HG03060 (cell line): ENCODE data around the gene RPLP2.

Source experiments
- ATAC-seq: cut with Tn5 transposase; IDR thresholded peaks from one replicate; pipeline ENCODE4 v1.9.1; 2021; ENCODE audit warnings: low read depth, moderate number of reproducible peaks; ENCODE audit not compliant: unreplicated experiment

RPLP2 gene

GRCh38 chr11:821512-822371 lies 12.0 kb downstream of the RPLP2 start:
- no peak for ATAC-seq

DNA sequence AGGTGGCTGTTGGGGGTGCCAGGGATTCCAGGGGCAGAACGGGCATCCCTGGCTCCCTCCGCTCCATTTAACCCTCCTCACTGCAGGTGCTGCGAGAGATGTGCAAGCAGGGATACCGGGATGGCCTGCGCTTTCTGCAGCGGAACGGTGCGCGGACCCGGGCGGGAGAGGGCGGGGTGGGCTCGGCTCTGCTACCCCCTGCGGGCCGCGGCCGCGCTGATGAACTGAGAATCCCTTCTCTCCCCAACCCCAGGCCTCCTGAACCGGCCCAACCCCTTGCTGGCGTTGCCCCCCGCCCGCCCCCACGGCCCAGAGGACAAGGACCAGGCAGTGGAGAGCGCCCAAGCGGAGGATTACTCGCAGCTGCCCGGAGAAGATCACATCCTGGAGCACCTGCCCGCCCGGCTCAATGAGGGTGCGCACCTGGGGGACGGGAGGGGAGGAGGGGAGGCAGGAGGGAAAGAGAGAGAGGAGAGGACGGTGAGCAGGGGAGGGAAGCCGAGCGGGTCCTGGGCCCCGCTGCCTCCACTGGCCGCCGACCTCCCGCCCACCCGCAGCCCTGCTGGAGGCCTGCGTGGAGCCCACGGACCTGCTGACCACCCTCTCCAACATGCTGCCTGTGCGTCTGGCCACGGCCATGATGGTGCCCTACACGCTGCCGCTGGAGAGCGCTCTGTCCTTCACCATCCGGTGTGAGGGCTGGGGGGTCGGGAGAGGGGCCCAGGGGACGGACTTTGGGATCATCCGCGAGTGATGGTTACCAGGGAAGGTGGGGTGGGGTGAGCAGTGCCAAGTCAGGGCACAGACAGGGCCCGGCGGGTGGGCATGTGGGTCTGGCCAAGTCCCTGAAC lies 13.9 kb downstream of the RPLP2 start:
- no peak for ATAC-seq

DNA sequence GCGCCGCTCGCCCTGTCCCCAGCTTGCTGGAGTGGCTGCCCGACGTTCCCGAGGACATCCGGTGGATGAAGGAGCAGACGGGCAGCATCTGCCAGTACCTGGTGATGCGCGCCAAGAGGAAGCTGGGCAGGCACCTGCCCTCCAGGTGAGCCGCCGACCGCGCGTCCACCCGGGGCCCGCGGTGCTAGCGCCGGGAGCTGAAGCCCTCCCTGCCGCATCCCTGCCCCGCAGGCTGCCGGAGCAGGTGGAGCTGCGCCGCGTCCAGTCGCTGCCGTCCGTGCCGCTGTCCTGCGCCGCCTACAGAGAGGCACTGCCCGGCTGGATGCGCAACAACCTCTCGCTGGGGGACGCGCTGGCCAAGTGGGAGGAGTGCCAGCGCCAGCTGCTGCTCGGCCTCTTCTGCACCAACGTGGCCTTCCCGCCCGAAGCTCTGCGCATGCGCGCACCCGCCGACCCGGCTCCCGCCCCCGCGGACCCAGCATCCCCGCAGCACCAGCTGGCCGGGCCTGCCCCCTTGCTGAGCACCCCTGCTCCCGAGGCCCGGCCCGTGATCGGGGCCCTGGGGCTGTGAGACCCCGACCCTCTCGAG lies 14.6 kb downstream of the RPLP2 start:
- ATAC-seq = no peak

GRCh38 chr11:824942-825341 lies 15.2 kb downstream of the RPLP2 start:
- no peak for ATAC-seq

GRCh38 chr11:825366-826226 lies 15.8 kb downstream of the RPLP2 start:
- no peak for ATAC-seq

- ATAC-seq = no peak
Observed at GRCh38 chr11:826227-826621, 16.5 kb downstream of the RPLP2 start.

DNA sequence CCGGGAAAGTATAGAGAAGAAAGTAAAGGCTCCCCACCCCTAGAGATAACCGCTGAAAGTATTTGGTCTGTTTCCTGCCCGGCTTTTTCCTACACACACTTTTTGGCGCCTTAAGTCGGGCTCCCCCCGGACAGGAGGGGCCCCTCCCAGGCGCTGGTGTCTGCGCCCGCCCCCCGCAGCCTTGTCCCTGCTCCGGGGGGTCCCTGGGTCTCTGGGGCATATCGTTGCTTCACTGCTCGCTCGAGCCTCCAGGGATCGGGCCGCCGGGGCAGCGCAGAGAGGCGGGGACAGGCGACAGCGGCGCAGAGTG lies 17.0 kb downstream of the RPLP2 start:
- ATAC-seq = no peak

DNA sequence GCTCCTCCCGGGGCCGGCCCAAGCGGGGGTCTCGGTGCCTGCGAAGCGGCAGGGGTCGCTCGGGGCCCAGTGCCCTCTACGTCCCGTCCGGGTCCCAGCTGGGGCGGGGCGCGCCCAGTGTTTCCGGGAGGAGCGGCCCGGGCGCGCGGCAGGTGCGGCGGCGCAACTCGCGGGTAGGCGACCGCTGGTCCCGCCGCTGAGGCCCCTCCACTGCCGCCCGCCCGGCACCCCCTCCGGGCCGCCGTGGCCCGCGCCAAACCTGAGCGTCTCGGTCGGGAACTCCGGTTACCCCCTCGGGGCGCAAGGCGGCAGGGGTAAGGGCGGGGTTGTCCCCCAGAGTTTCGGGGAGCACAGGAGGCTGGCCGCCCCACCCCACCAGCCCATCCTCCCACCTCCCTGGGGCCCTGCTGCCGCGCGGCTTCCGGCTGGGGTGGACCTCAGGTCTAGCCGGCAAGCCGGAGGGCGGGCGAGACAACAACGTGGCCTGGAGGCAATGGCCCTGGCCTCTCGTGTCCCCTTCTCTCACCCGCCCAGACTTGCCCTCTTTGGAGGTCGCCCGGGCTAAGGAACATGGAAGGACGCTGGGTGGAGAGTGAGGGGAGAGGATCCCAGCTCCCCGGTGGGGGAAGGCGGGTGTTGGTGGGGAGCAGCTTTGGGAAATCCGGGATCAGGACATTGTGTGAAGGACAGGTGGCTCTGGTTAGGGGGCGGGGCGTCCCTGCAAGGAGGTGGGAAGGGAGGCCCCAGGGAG lies 17.6 kb downstream of the RPLP2 start:
- ATAC-seq = no peak

GRCh38 chr11:827897-828192 lies 18.1 kb downstream of the RPLP2 start, which contains the start of gene CRACR2B:
Gene CRACR2B (plus strand): TSS chr11:827919. CDS start chr11:828608, 689 bp downstream.
- no peak for ATAC-seq

DNA sequence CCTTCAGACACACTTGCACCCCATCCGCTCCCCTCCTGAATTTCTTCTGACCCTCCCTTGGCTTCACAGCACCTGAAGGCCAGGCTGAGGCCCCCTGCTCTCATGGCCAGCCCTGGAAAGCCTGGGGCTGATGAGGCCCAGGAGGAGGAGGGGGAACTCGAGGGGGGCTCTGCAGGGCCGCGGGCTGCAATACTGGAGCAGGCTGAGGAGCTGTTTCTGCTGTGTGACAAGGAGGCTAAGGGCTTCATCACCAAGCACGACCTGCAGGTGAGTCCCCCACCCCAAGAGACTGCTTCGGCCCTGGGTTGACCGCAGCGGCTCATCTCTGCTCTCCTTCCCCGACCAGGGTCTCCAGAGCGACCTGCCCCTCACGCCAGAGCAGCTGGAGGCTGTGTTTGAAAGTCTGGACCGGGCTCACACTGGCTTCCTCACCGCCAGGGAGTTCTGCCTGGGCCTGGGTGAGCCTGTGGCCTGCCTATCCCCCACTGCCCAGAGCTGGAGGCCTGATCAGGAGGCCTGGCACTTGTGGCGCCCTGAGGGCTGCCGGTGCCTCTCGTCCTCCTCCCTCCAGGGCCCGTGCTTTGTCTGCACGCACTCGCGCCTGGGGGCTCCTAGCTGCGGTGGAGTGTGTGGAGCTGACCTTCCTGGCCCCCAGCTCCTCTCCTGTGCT lies 18.9 kb downstream of the RPLP2 start:
- ATAC-seq = no peak

DNA sequence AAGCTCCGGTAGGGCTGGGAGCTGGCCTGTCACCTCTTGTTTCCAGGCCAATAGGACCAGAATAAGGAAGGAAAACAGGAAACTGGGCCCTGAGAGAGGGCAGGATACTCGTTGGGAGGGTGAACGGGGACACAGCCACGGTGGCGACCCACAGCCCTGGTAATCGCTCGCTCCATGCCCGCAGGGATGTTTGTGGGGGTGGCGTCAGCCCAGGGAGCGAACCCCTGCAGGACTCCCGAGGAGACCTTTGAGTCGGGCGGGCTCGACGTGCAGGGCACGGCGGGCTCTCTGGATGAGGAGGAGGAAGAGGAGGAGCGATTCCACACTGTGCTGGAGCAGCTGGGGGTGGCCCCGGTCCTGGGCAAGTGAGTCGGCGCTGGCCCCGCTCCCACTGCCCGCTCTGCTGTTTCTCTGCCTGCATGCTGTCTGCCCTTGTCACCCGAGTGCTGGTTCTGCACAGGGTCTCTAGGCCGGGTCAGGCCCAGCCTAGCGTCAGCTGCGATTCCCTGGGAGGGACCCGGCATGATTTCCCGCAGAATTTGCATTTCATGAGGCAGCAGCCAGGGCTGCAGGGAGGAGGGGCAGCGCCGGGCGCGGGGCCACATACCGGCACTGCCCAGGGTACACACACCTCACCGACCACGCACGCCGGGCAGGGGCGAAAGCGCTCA lies 19.5 kb downstream of the RPLP2 start:
- no peak for ATAC-seq

DNA sequence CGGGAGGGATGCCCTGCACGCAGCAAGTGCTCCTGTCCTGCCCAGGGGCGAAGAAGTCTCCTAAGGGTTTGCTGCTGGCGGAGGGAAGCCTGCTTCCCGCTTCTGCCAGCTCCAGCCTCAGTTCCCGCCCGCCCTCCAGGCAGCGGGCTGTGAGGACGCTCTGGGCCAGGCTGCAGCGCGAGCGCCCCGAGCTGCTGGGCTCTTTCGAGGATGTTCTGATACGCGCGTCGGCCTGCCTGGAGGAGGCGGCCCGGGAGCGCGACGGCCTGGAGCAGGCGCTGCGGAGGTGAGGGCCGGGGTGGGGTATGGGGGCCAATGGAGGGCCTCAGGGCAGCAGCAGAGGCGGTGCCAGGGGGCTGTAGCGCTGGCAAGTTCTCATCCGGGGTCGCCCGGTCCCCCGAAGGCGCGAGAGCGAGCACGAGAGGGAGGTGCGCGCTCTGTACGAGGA lies 20.1 kb downstream of the RPLP2 start:
- ATAC-seq = no peak

DNA sequence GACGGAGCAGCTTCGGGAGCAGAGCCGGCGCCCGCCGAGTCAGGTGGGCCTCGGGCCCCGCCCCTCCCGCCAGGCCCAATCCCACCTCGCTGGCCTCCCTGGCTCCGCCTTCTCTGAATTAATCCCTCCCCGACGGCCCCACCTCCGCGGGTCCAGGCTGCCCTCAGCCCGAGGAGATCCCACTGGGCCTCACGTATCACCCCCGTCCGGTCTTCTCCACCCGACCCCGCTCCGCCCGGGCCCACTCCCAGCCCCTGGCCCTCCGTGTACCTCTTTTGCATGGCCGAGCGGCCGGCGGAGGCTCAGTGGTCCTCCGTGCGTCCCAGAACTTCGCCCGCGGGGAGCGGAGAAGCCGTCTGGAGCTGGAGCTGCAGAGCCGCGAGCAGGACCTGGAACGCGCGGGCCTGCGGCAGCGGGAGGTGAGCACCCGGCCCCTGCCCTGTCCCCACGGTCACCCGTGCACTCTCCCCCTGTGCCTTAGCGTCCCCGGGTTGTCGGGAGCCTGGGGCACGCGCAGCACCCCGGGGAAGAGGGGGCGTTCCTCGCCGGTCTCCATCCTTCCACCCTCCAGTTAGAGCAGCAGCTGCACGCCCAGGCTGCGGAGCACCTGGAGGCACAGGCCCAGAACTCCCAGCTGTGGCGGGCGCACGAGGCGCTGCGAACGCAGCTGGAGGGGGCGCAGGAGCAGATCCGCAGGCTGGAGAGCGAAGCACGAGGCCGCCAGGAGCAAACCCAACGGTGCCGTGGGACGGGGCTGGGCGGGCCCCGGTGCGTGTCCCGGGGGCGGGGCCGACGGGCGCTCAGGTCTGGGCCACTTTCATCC lies 20.7 kb downstream of the RPLP2 start:
- ATAC-seq = no peak

DNA sequence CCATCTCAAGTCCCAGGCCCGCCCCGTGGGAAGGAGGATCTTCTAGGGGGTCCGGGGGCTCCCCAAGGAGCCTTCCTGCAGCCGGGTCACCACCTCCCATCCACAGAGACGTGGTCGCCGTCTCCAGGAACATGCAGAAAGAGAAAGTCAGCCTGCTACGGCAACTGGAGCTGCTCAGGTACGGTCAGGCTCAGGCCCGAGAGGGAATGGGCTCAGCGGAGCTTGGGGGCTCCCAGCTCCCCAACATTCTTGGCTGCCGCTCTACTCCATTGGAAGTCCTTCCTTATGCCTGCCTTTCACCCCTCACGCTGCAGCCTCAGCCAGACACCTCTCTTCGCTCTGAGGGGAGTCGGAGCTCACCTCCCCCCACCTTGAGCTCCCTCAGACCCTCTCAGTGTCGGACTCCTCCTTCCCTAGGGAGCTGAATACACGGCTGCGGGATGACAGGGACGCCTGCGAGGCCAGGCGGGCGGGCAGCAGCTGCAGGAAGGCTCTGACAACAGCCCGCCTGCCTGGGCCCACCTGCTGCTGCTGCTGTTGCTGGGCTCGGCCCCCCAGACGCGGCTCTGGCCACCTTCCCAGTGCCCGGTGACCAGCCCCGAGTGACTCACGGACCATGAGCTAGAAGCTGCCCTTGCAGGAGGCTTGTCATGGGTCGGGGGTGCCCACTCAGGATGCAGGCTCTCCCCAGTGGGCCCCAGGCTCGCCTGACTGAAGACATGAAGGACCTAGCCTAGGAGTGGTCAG lies 21.5 kb downstream of the RPLP2 start:
- no peak for ATAC-seq

GRCh38 chr11:831961-832528 lies 22.3 kb downstream of the RPLP2 start:
- no peak for ATAC-seq

DNA sequence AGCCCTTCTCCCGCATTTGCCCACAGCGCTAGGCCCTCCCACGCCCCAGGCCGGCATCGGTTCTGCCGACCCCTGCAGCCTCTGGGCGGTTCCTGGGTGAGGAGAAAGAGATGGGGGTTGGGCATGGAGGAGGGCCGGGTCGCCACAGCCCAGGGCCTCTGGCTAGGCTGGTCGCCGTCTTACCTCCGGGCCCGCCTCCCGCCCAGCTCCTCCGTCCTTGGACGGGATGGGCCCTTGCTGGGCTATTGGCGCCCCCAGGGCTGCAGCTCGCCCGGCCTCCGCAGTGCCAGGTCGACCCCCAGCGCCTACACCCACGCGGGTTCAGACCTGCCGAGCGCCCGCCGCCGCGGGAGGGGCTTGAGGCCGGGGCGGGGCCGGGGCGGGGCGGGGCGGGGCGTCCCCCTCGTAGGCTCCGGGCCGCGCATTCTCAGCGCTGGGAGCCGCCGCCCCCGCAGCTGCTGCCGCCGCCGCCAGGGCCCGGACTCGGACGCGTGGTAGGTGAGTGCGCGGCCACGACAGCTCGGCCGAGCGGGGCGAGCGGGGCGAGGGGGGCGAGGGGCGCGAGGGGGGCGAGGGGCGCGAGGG lies 22.9 kb downstream of the RPLP2 start, which contains the start of gene CD151:
CD151 (plus strand) TSS at position 424 of the 585 bp plus-strand sequence. CDS start 3,118 bp downstream, outside the sequence.
- ATAC-seq = no peak
